GM12891 (cell line): ENCODE data around the gene RP2.

Source experiments
- POLR2A ChIP-seq: IDR thresholded peaks from 2 replicates; pipeline ENCODE4 v1.6.1; 2011; ENCODE audit warnings: low read depth, low read length, control low read depth
- POLR2AphosphoS5 ChIP-seq: IDR thresholded peaks from 2 replicates; pipeline ENCODE4 v1.6.1; 2011; ENCODE audit warnings: low read depth, low read length, control low read depth

GRCh38 chrX:46865281-46865680, 28.4 kb downstream of the RP2 start:
- no peak for TF ChIP-seq POLR2AphosphoS5
- TF ChIP-seq POLR2A: no peak
